PC-3 (cell line): ENCODE results near the gene ERFE.

Source experiments
- CTCF ChIP-seq: fragments of 300-600 bp; sonication (generic); conservative IDR thresholded peaks from 2 replicates; pipeline ENCODE4 v1.5.1; 2017; ENCODE audit warnings: antibody characterized with exemption, low read depth, mild to moderate bottlenecking, low read length
- EZH2phosphoT487 ChIP-seq: fragments of 300-600 bp; sonication (generic); IDR thresholded peaks from 2 replicates; pipeline ENCODE4 v1.6.1; 2018; ENCODE audit warnings: mild to moderate bottlenecking, antibody characterized with exemption, low read length, borderline replicate concordance

- no peak for TF ChIP-seq CTCF
- no peak for TF ChIP-seq EZH2phosphoT487
These were observed 25.1 kb downstream of the ERFE start for GRCh38 chr2:238183821-238184220.
